ENCODE results near the gene TMEM220. TPM values are rescaled to one million over a fixed set of nuclear protein-coding genes. Genes with fewer than 3 reads are reported as not detected.

Gene TMEM220
- total and polyA plus RNA-seq, 2 experiments from 2014 or later, result 3.1 to 7.8 TPM

GRCh38 chr17:10775058-10775457, 45.2 kb upstream of the TMEM220 start:
- Mint-ChIP-seq H3K4me1 (peaks cover 4% of the 10 kb centered on the region), H3K9me3 (peaks cover 10% of the 10 kb centered on the region), H3K4me3 (no peak overlapping the region), H3K36me3 (ENCODE audit: low read depth) (peaks cover 9% of the 10 kb centered on the region), H3K27me3 (ENCODE audit: insufficient read depth, low read depth, poor library complexity) (peaks cover 7% of the 10 kb centered on the region), H3K27ac (no peak overlapping the region)
- Histone ChIP-seq H3K79me2 (replicated peaks; ENCODE audit: insufficient read depth) (no peaks in the 10 kb centered on the region), H3K27ac (ENCODE audit: low read depth) (no peak overlapping the region), H3K4me2 (no peak overlapping the region), H3K4me3 (no peak overlapping the region), H2AFZ (no peak overlapping the region), H3K9me2 (ENCODE audit: insufficient read depth) (no peaks in the 10 kb centered on the region), H4K20me1 (replicated peaks; ENCODE audit: insufficient read depth) (no peaks in the 10 kb centered on the region), H3K36me3 (ENCODE audit: insufficient read depth) (no peaks in the 10 kb centered on the region), H3K27me3 (ENCODE audit: insufficient read depth) (no peaks in the 10 kb centered on the region), H3F3A (replicated peaks; ENCODE audit: low read depth) (no peaks in the 10 kb centered on the region), H3K4me1 (ENCODE audit: insufficient read depth) (no peaks in the 10 kb centered on the region)
- TF ChIP-seq EZH2 (IDR thresholded peaks at IDR 0.05; ENCODE audit: low read depth, unreplicated experiment) (no peak), EZH2phosphoT487 (IDR thresholded peaks at IDR 0.05; ENCODE audit: unreplicated experiment) (no peak), NANOG (IDR thresholded peaks at IDR 0.05; ENCODE audit: borderline replicate concordance) (no peak), ETS1 (IDR thresholded peaks at IDR 0.05) (no peak), ZNF114 (CRISPR knock-in tag; IDR thresholded peaks at IDR 0.05) (no peak)
- no peak for DNase-seq (ENCODE audit: low spot score)
- no peak for ATAC-seq

GRCh38 chr17:10773391-10773790, 43.6 kb upstream of the TMEM220 start:
- Mint-ChIP-seq H3K27me3 (ENCODE audit: insufficient read depth, low read depth, poor library complexity) (peaks cover 7% of the 10 kb centered on the region), H3K9me3 (peaks cover 10% of the 10 kb centered on the region), H3K4me1 (peaks cover 4% of the 10 kb centered on the region), H3K36me3 (ENCODE audit: low read depth) (peaks cover 9% of the 10 kb centered on the region), H3K4me3 (no peak overlapping the region), H3K27ac (no peak overlapping the region)
- Histone ChIP-seq H3K36me3 (ENCODE audit: insufficient read depth) (no peaks in the 10 kb centered on the region), H3K4me3 (no peak overlapping the region), H3K4me2 (no peak overlapping the region), H3K27me3 (ENCODE audit: insufficient read depth) (no peaks in the 10 kb centered on the region), H3F3A (replicated peaks; ENCODE audit: low read depth) (no peaks in the 10 kb centered on the region), H2AFZ (no peak overlapping the region), H3K9me2 (ENCODE audit: insufficient read depth) (no peaks in the 10 kb centered on the region), H3K4me1 (ENCODE audit: insufficient read depth) (no peaks in the 10 kb centered on the region), H4K20me1 (replicated peaks; ENCODE audit: insufficient read depth) (no peaks in the 10 kb centered on the region), H3K27ac (ENCODE audit: low read depth) (no peak overlapping the region), H3K79me2 (replicated peaks; ENCODE audit: insufficient read depth) (no peaks in the 10 kb centered on the region)
- TF ChIP-seq CTCF (conservative IDR thresholded peaks at IDR 0.05; ENCODE audit: low read depth in 2 of 2) (no peak), JUNB (IDR thresholded peaks at IDR 0.05; ENCODE audit: unreplicated experiment) (no peak), ZNF462 (CRISPR knock-in tag; IDR thresholded peaks at IDR 0.05) (no peak), EZH2phosphoT487 (IDR thresholded peaks at IDR 0.05; ENCODE audit: unreplicated experiment) (no peak), POLR2AphosphoS5 (IDR thresholded peaks at IDR 0.05; ENCODE audit: low read depth) (no peak), ZNF114 (CRISPR knock-in tag; IDR thresholded peaks at IDR 0.05) (no peak)
- no peak for ATAC-seq
- DNase-seq (ENCODE audit: low spot score), result no peak

All from GM23338 (cell line).